ENCODE results near the gene SPAG8. TPM values are rescaled to one million over a fixed set of nuclear protein-coding genes. Genes with fewer than 3 reads are reported as not detected.
A peak's percentile ranks its signal among the peaks of the same experiment; 100 is the strongest.

SPAG8 gene
- total RNA-seq, 3 donors from 2014 or later = 1.1 to 2.2 (median 1.3) TPM

- peaks cover 3 to 11% of the 10 kb centered on the region in 2 donors for H3K4me1 ChIP-seq
- intact Hi-C loops (cut with DNase I; ENCODE audit: low total_unique reads) = no loop called here
- H3K9me3 ChIP-seq = no peaks in the 10 kb centered on the region
- no peak for DNase-seq (ENCODE audit: low spot score in 2 of 2)
- no peak for TF ChIP-seq POLR2AphosphoS5 (IDR thresholded peaks at IDR 0.05)
- TF ChIP-seq POLR2A (IDR thresholded peaks at IDR 0.05) = no peak
- TF ChIP-seq, protein P1, sequence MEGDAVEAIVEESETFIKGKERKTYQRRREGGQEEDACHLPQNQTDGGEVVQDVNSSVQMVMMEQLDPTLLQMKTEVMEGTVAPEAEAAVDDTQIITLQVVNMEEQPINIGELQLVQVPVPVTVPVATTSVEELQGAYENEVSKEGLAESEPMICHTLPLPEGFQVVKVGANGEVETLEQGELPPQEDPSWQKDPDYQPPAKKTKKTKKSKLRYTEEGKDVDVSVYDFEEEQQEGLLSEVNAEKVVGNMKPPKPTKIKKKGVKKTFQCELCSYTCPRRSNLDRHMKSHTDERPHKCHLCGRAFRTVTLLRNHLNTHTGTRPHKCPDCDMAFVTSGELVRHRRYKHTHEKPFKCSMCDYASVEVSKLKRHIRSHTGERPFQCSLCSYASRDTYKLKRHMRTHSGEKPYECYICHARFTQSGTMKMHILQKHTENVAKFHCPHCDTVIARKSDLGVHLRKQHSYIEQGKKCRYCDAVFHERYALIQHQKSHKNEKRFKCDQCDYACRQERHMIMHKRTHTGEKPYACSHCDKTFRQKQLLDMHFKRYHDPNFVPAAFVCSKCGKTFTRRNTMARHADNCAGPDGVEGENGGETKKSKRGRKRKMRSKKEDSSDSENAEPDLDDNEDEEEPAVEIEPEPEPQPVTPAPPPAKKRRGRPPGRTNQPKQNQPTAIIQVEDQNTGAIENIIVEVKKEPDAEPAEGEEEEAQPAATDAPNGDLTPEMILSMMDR (IDR thresholded peaks at IDR 0.05) = no peak
- H3K27ac ChIP-seq = peak overlapping the region in 1 of 2 donors; percentile 22
- H3K36me3 ChIP-seq = no peaks in the 10 kb centered on the region
- H3K4me3 ChIP-seq = no peak overlapping the region
- no peaks in the 10 kb centered on the region for H3K27me3 ChIP-seq
Observed at GRCh38 chr9:35759795-35760194, 52.3 kb downstream of the SPAG8 start.

Other genes starting within 250 kb of the SPAG8 start
- 10 to 100 TPM; 26.5 to 50.4 (median 33.8) TPM for gene TESK1, start 207.0 kb downstream of the SPAG8 start, total RNA-seq
- gene CD72, start 193.8 kb downstream of the SPAG8 start, total RNA-seq = 1 to 10 TPM; 3.6 to 6.4 (median 5.1) TPM
- gene SIT1, start 161.3 kb downstream of the SPAG8 start, total RNA-seq = 1 to 10 TPM; 1.2 to 3.2 (median 1.3) TPM
- 1,000 to 10,000 TPM; 1,664 to 2,064 (median 2,058) TPM for gene RMRP, start 154.2 kb downstream of the SPAG8 start, total RNA-seq
- 100 to 1,000 TPM in 1 of 3 donors, 10 to 100 TPM in 2; 18.3 to 102 (median 35.4) TPM for gene CCDC107, start 154.0 kb downstream of the SPAG8 start, total RNA-seq
- 1 to 10 TPM in 1 of 3 donors, under 1 TPM in 2; 0.59 to 1.6 (median 0.80) TPM for gene ARHGEF39, start 147.1 kb downstream of the SPAG8 start, total RNA-seq
- 1 to 10 TPM in 1 of 3 donors, under 1 TPM in 1, not detected in 1; 0.16 to 5.0 TPM for gene CA9, start 138.3 kb downstream of the SPAG8 start, total RNA-seq
- 100 to 1,000 TPM; 143 to 402 (median 258) TPM for gene TPM2, start 122.3 kb downstream of the SPAG8 start, total RNA-seq
- 100 to 1,000 TPM; 163 to 497 (median 215) TPM for gene TLN1, start 80.1 kb downstream of the SPAG8 start, total RNA-seq
- gene CREB3, start 79.6 kb downstream of the SPAG8 start, total RNA-seq = 10 to 100 TPM; 46.4 to 49.9 (median 47.2) TPM
- 10 to 100 TPM; 44.5 to 63.8 (median 57.0) TPM for gene GBA2, start 63.0 kb downstream of the SPAG8 start, total RNA-seq
- 10 to 100 TPM; 16.7 to 20.1 (median 17.4) TPM for gene RGP1, start 63.0 kb downstream of the SPAG8 start, total RNA-seq
- not detected for gene MSMP, start 58.0 kb downstream of the SPAG8 start, total RNA-seq
- 10 to 100 TPM; 10.2 to 34.2 (median 14.7) TPM for gene NPR2, start 20.7 kb downstream of the SPAG8 start, total RNA-seq
- 10 to 100 TPM; 25.0 to 55.7 (median 32.1) TPM for gene HINT2, start 2.8 kb upstream of the SPAG8 start, total RNA-seq
- gene FAM221B, start 16.5 kb upstream of the SPAG8 start, total RNA-seq = under 1 TPM in 1 of 3 donors, not detected in 2; 0.15 TPM
- 1 to 10 TPM; 4.9 to 7.9 (median 6.7) TPM for gene TMEM8B, start 17.0 kb upstream of the SPAG8 start, total RNA-seq
- gene OR13J1, start 58.1 kb upstream of the SPAG8 start, total RNA-seq = not detected
- gene HRCT1, start 93.9 kb upstream of the SPAG8 start, total RNA-seq = 10 to 100 TPM in 2 of 3 donors, 1 to 10 TPM in 1; 3.4 to 16.0 (median 12.8) TPM
- gene SPAAR, start 97.2 kb upstream of the SPAG8 start, total RNA-seq = 10 to 100 TPM in 1 of 3 donors, 1 to 10 TPM in 2; 4.8 to 13.4 (median 8.6) TPM
- not detected for gene OR2S2, start 145.9 kb upstream of the SPAG8 start, total RNA-seq
- 10 to 100 TPM; 12.7 to 25.6 (median 17.7) TPM for gene RECK, start 224.7 kb upstream of the SPAG8 start, total RNA-seq

All from breast epithelium (tissue), 4 donors.